ENCODE measurements around the gene EWSR1.

The EWSR1 gene

GRCh38 chr22:29313576-29314466 is 45.8 kb downstream of the EWSR1 start:
- H3K4me3 ChIP-seq (IDR thresholded peaks at IDR 0.05; ENCODE audit: insufficient read depth, low read depth, low read length) = no peak overlapping the region
- no peaks in the 10 kb centered on the region for H4K20me1 ChIP-seq (ENCODE audit: insufficient read depth)
- no peaks in the 10 kb centered on the region for H3K36me3 ChIP-seq (ENCODE audit: insufficient read depth)
- TF ChIP-seq CTCF (conservative IDR thresholded peaks at IDR 0.05; ENCODE audit: low read depth, low read length) = no peak
- no peaks in the 10 kb centered on the region for H3K79me2 ChIP-seq (ENCODE audit: insufficient read depth, low read depth)
- H3K4me2 ChIP-seq = no peak overlapping the region
- no peak overlapping the region for H3K9ac ChIP-seq
- H3K4me1 ChIP-seq (ENCODE audit: low read depth, poor library complexity, severe bottlenecking) = no peaks in the 10 kb centered on the region
- no peak overlapping the region for H2AFZ ChIP-seq (ENCODE audit: low read depth)
- H3K27me3 ChIP-seq (ENCODE audit: insufficient read depth, low read depth) = peaks cover 16% of the 10 kb centered on the region; the same call in 1 of the 2 replicates
- no peak overlapping the region for H3K27ac ChIP-seq

GRCh38 chr22:29314537-29315285 is 46.6 kb downstream of the EWSR1 start:
- no peak overlapping the region for H3K27ac ChIP-seq
- no peak overlapping the region for H3K4me3 ChIP-seq (IDR thresholded peaks at IDR 0.05; ENCODE audit: insufficient read depth, low read depth, low read length)
- H3K36me3 ChIP-seq (ENCODE audit: insufficient read depth) = no peaks in the 10 kb centered on the region
- H3K4me2 ChIP-seq = no peak overlapping the region
- no peak for TF ChIP-seq CTCF (conservative IDR thresholded peaks at IDR 0.05; ENCODE audit: low read depth, low read length)
- peaks cover 16% of the 10 kb centered on the region; the same call in 1 of the 2 replicates for H3K27me3 ChIP-seq (ENCODE audit: insufficient read depth, low read depth)
- no peaks in the 10 kb centered on the region for H4K20me1 ChIP-seq (ENCODE audit: insufficient read depth)
- H3K9ac ChIP-seq = no peak overlapping the region
- H3K4me1 ChIP-seq (ENCODE audit: low read depth, poor library complexity, severe bottlenecking) = no peaks in the 10 kb centered on the region
- no peaks in the 10 kb centered on the region for H3K79me2 ChIP-seq (ENCODE audit: insufficient read depth, low read depth)
- no peak overlapping the region for H2AFZ ChIP-seq (ENCODE audit: low read depth)

- Histone ChIP-seq H3K27me3 (ENCODE audit: insufficient read depth, low read depth) (peaks cover 16% of the 10 kb centered on the region; the same call in 1 of the 2 replicates), H4K20me1 (ENCODE audit: insufficient read depth) (no peaks in the 10 kb centered on the region), H3K79me2 (ENCODE audit: insufficient read depth, low read depth) (no peaks in the 10 kb centered on the region), H3K4me2 (no peak within 1 kb of the TSS), H3K36me3 (ENCODE audit: insufficient read depth) (no peaks in the 10 kb centered on the region), H3K9ac (no peak within 1 kb of the TSS), H2AFZ (ENCODE audit: low read depth) (no peak within 1 kb of the TSS), H3K4me3 (IDR thresholded peaks at IDR 0.05; ENCODE audit: insufficient read depth, low read depth, low read length) (no peak within 1 kb of the TSS), H3K27ac (no peak within 1 kb of the TSS), H3K4me1 (ENCODE audit: low read depth, poor library complexity, severe bottlenecking) (no peaks in the 10 kb centered on the region)
- no peak for TF ChIP-seq CTCF (conservative IDR thresholded peaks at IDR 0.05; ENCODE audit: low read depth, low read length)
Measured at GRCh38 chr22:29315286-29316140, 47.4 kb downstream of the EWSR1 start, which contains the start of gene RASL10A. RASL10A (minus strand) TSS chr22:29315697; CDS start chr22:29315246, 451 bp downstream.

All from KMS-11 (cell line).